ENCODE data around the gene XYLT1.

GRCh38 chr16:17272716-17273115 lies 198.0 kb downstream of the XYLT1 start:
- TF ChIP-seq ZFP3 (CRISPR knock-in tag; IDR thresholded peaks at IDR 0.05) (no peak), RARB (CRISPR knock-in tag; IDR thresholded peaks at IDR 0.05) (no peak), ZC3H10 (CRISPR knock-in tag; IDR thresholded peaks at IDR 0.05) (no peak), TCF4 (CRISPR knock-in tag; IDR thresholded peaks at IDR 0.05; ENCODE audit: borderline replicate concordance) (no peak), ZNF70 (CRISPR knock-in tag; IDR thresholded peaks at IDR 0.05) (no peak), ARNTL (CRISPR knock-in tag; IDR thresholded peaks at IDR 0.05; ENCODE audit: borderline replicate concordance, low read depth) (no peak), ZNF565 (CRISPR knock-in tag; conservative IDR thresholded peaks at IDR 0.05; ENCODE audit: low read depth) (no peak), PATZ1 (CRISPR knock-in tag; IDR thresholded peaks at IDR 0.05; ENCODE audit: borderline replicate concordance) (no peak), PPARA (CRISPR knock-in tag; IDR thresholded peaks at IDR 0.05; ENCODE audit: borderline replicate concordance) (no peak), CREB5 (CRISPR knock-in tag; IDR thresholded peaks at IDR 0.05; ENCODE audit: low read depth) (no peak)
